K562 (cell line): ENCODE measurements around the gene PRR15. TPM values are rescaled to one million over a fixed set of nuclear protein-coding genes. Genes with fewer than 3 reads are reported as not detected.

Experiments
- ATAC-seq: fragments of 200-7000 bp; cut with Tn5 transposase; 3 replicates; pipeline ENCODE4 v1.9.1; 2020; ENCODE audit warnings: moderate library complexity
- BruUV-seq: library from RNA; stranded (reverse); fragments of 400-500 nt; replicated peaks from 2 replicates; lab custom pipeline; 2021; lab: Mats Ljungman, UMichigan
- CTCF ChIA-PET: fragments of 300-600 bp; formaldehyde crosslinking; extraction: SDS; loops from one replicate; lab custom pipeline; 2021; ENCODE audit warnings: low intra/inter-chr PET ratio; lab: Yijun Ruan, JAX
- POLR2A ChIA-PET: fragments of 300-600, 350-650 bp; sonication (Branson Sonifier 250); formaldehyde crosslinking; extraction: SDS; loops from one replicate; lab custom pipeline; 2021; ENCODE audit warnings: antibody characterized with exemption, inconsistent platforms; lab: Yijun Ruan, JAX
- DNase-seq, 4 experiments: peaks; one replicate each; pipeline versions ENCODE4 v3.0.0 to v3.0.0-alpha.2; 2011 to 2018; ENCODE audit warnings: low spot score in 3 of 4, mixed read lengths in 3 of 4; ENCODE audit errors: extremely low read depth in 1 of 4
- FAIRE-seq: peaks from 2 replicates; lab custom pipeline; 2011; peaks lifted over from hg19 to GRCh38; lab: Jason Lieb, UNC
- H2AFZ ChIP-seq: 2 replicates; pipeline ENCODE4 v1.6.0; 2011; ENCODE audit warnings: low read depth, low read length, control low read depth, inconsistent platforms
- H3K27ac ChIP-seq: fragments of 200-600 bp; 3 replicates; pipeline ENCODE4 v1.8.0; 2011; ENCODE audit warnings: low read depth, mild to moderate bottlenecking, control low read depth, inconsistent platforms, low read length, moderate library complexity, mixed read lengths; ENCODE audit errors: extremely low read depth
- H3K27me3 ChIP-seq, 2 experiments: fragments of 300-600 bp in 1 of 2; 2 replicates in 1 of 2; 3 replicates in 1 of 2; pipeline versions ENCODE4 v1.6.0 to v1.8.0; 2011; ENCODE audit warnings: inconsistent platforms in 2 of 2, low read length in 2 of 2, mild to moderate bottlenecking in 1 of 2, mixed read lengths in 1 of 2, moderate library complexity in 1 of 2; ENCODE audit not compliant: control insufficient read depth in 2 of 2, insufficient read depth in 2 of 2
- H3K36me3 ChIP-seq: fragments of 300-600 bp; 3 replicates; pipeline ENCODE4 v1.8.0; 2011; ENCODE audit warnings: mild to moderate bottlenecking, low read length, inconsistent platforms; ENCODE audit not compliant: control insufficient read depth, insufficient read depth
- H3K4me1 ChIP-seq, 2 experiments: fragments of 200-600 bp in 1 of 2; replicated peaks in 1 of 2; 2 replicates in 1 of 2; 3 replicates in 1 of 2; pipeline versions ENCODE4 v1.5.1 to v1.8.0; 2011; ENCODE audit warnings: inconsistent platforms in 2 of 2, low read length in 2 of 2, mild to moderate bottlenecking in 1 of 2, mixed read lengths in 1 of 2, moderate library complexity in 1 of 2; ENCODE audit not compliant: control insufficient read depth in 2 of 2, insufficient read depth in 2 of 2
- H3K4me2 ChIP-seq: 2 replicates; pipeline ENCODE4 v1.6.1; 2011; ENCODE audit warnings: low read length, control low read depth, inconsistent platforms, mixed read lengths; ENCODE audit not compliant: insufficient read depth
- H3K4me3 ChIP-seq: fragments of 200-600 bp; sonication (generic), shearing (Covaris generic); 2 replicates; pipeline ENCODE4 v1.5.1; 2016; ENCODE audit warnings: control low read depth, inconsistent platforms
- H3K79me2 ChIP-seq: fragments of 200-600 bp; 3 replicates; pipeline ENCODE4 v1.8.0; 2011; ENCODE audit warnings: low read length, inconsistent platforms; ENCODE audit not compliant: control insufficient read depth, insufficient read depth
- H3K9ac ChIP-seq, 2 experiments: 2 replicates each; pipeline versions ENCODE4 v1.6.0 to v1.6.1; 2011; ENCODE audit warnings: low read depth in 2 of 2, low read length in 2 of 2, control low read depth in 1 of 2, inconsistent platforms in 1 of 2, mild to moderate bottlenecking in 1 of 2, mixed read lengths in 1 of 2; ENCODE audit not compliant: insufficient read depth in 1 of 2
- H3K9me1 ChIP-seq: one replicate; pipeline ENCODE4 v1.6.0; 2011; ENCODE audit warnings: inconsistent platforms, mild to moderate bottlenecking, low read length, moderate library complexity; ENCODE audit not compliant: control insufficient read depth, insufficient read depth
- H3K9me3 ChIP-seq: replicated peaks from 2 replicates; pipeline ENCODE4 v1.5.1; 2011; ENCODE audit warnings: low read depth, low read length, inconsistent platforms; ENCODE audit not compliant: control insufficient read depth, insufficient read depth
- H4K20me1 ChIP-seq: replicated peaks from 2 replicates; pipeline ENCODE4 v1.6.1; 2011; ENCODE audit warnings: low read length, inconsistent platforms, mixed read lengths; ENCODE audit not compliant: control insufficient read depth, insufficient read depth
- DIDO1 ChIP-seq: fragments of 450-650 bp; IDR thresholded peaks from 2 replicates; pipeline ENCODE4 v1.6.1; 2016; ENCODE audit warnings: low read depth, missing biosample characterization, missing genetic modification characterization
- MAFF ChIP-seq: IDR thresholded peaks from 2 replicates; pipeline ENCODE4 v1.6.1; 2012; ENCODE audit warnings: low read length, improper control_type of control experiment
- PCBP2 ChIP-seq: fragments of 200-400 bp; formaldehyde crosslinking; IDR thresholded peaks from 2 replicates; pipeline ENCODE4 v1.6.1; 2018; ENCODE audit warnings: low read length, low read depth, mild to moderate bottlenecking, moderate library complexity; ENCODE audit not compliant: poor library complexity, severe bottlenecking
- PML ChIP-seq: IDR thresholded peaks from 2 replicates; pipeline ENCODE4 v1.6.1; 2012; ENCODE audit warnings: low read length, inconsistent platforms
- TCF3 ChIP-seq: sonication (generic); formaldehyde crosslinking; IDR thresholded peaks from 2 replicates; pipeline ENCODE4 v1.4.0; 2020; ENCODE audit warnings: mild to moderate bottlenecking, missing genetic modification reagents
- TRIM24 ChIP-seq, 2 experiments: fragments of 450-650 bp; IDR thresholded peaks; 2 replicates each; pipeline ENCODE4 v1.6.1; 2016
- ZKSCAN1 ChIP-seq: fragments of 150-350 bp; IDR thresholded peaks from 2 replicates; pipeline ENCODE4 v1.6.1; 2016; ENCODE audit warnings: low read depth, low read length
- ZNF584 ChIP-seq: fragments of 200-800 bp; sonication (Bioruptor generic); IDR thresholded peaks from 2 replicates; pipeline ENCODE4 v1.6.1; 2016; ENCODE audit warnings: low read depth, mild to moderate bottlenecking, missing genetic modification characterization, missing compliant biosample characterization
- WGBS: fragments of 100-300 bp; shearing (Covaris generic); methylation state at CpG from one replicate; pipeline ENCODE4 v1.1.6; 2016; ENCODE audit warnings: low coverage, mixed read lengths; ENCODE audit not compliant: insufficient coverage; ENCODE audit errors: missing lambda C conversion rate; 5-methylcytosine and 5-hydroxymethylcytosine counted together
- in situ Hi-C: fragments of 300-500 bp; cut with MboI; formaldehyde crosslinking; loops from 4 replicates; pipeline ENCODE4 v1.15.0; 2018; ENCODE audit warnings: inconsistent platforms, mixed read lengths
- intact Hi-C: fragments of 100-400 bp; cut with micrococcal nuclease; formaldehyde crosslinking; loops from 2 replicates; pipeline ENCODE4 v1.14.2; 2022
- polyA plus RNA-seq, 8 experiments: library from polyadenylated mRNA; depleted of rRNA in 4 of 8; stranded (reverse) in 5 of 8; unstranded in 3 of 8; fragments of >200 nt; fragmentation: Nextera tagmentation in 2 of 8; fragmentation: Illumina TruSeq in 1 of 8; extraction: Ambion mirVana in 2 of 8; extraction: Trizol in 1 of 8; gene quantifications; 2 replicates each; pipeline versions ENCODE4 v1.2.1 to v1.2.3, GENCODE V29; 2011 to 2014; ENCODE audit warnings: inconsistent platforms in 1 of 8, missing spikeins in 1 of 8
- total RNA-seq, 7 experiments: library from RNA; depleted of rRNA in 6 of 7; stranded (reverse); fragments of >200 nt in 6 of 7; fragmentation: Illumina TruSeq in 2 of 7; extraction: Trizol in 2 of 7; gene quantifications; 2 replicates each; pipeline versions ENCODE4 v1.2.1 to v1.2.3, GENCODE V29; 2011 to 2021; ENCODE audit warnings: low replicate concordance in 1 of 7
- TF ChIP-seq, protein P1 (sequence below): fragments of 250-450 bp; sonication (Bioruptor Pico); IDR thresholded peaks from 2 replicates; pipeline ENCODE4 v1.4.0; 2020; ENCODE audit warnings: mild to moderate bottlenecking, moderate library complexity
- TF ChIP-seq, protein P2 (sequence below): fragments of 250-450 bp; sonication (Bioruptor Pico); IDR thresholded peaks from 2 replicates; pipeline ENCODE4 v1.4.0; 2020; ENCODE audit warnings: mild to moderate bottlenecking, moderate library complexity
- TF ChIP-seq, protein P3 (sequence below): sonication (generic); formaldehyde crosslinking; IDR thresholded peaks from 2 replicates; pipeline ENCODE4 v1.4.0; 2020; ENCODE audit warnings: mild to moderate bottlenecking, missing genetic modification reagents

PRR15 gene
- total and polyA plus RNA-seq, 9 of the 15 experiments (the other 6 are each of a cell fraction or from before 2014, with no cell fraction given): not detected

DNA sequence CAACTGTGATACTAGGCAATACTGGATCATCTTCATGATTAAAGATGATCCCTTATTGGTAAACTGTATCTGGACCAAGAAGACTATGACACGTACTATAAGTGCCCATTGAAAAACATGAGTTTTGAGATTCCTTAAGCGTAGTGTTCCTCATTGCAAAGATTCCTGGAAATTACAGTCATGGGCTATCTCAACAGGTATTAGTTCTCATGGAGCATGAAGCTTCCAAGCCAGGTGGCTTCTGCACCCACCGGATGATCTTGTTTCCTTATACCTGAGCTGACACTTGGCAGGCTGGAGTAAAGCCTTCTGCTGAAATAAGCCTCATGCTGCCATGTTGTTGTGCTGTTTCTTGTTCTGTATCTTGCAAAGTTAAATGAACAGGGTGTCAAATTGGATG is 8.6 kb upstream of the PRR15 start (continued):
- TF ChIP-seq, protein P1, sequence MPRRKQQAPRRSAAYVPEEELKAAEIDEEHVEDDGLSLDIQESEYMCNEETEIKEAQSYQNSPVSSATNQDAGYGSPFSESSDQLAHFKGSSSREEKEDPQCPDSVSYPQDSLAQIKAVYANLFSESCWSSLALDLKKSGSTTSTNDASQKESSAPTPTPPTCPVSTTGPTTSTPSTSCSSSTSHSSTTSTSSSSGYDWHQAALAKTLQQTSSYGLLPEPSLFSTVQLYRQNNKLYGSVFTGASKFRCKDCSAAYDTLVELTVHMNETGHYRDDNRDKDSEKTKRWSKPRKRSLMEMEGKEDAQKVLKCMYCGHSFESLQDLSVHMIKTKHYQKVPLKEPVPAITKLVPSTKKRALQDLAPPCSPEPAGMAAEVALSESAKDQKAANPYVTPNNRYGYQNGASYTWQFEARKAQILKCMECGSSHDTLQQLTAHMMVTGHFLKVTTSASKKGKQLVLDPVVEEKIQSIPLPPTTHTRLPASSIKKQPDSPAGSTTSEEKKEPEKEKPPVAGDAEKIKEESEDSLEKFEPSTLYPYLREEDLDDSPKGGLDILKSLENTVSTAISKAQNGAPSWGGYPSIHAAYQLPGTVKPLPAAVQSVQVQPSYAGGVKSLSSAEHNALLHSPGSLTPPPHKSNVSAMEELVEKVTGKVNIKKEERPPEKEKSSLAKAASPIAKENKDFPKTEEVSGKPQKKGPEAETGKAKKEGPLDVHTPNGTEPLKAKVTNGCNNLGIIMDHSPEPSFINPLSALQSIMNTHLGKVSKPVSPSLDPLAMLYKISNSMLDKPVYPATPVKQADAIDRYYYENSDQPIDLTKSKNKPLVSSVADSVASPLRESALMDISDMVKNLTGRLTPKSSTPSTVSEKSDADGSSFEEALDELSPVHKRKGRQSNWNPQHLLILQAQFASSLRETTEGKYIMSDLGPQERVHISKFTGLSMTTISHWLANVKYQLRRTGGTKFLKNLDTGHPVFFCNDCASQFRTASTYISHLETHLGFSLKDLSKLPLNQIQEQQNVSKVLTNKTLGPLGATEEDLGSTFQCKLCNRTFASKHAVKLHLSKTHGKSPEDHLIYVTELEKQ (CRISPR knock-in tag): no peak
- TF ChIP-seq TCF3 (CRISPR knock-in tag) (no peak), TRIM24 (IDR thresholded peaks at IDR 0.05) (no peak), ZNF584 (no peak)

DNA sequence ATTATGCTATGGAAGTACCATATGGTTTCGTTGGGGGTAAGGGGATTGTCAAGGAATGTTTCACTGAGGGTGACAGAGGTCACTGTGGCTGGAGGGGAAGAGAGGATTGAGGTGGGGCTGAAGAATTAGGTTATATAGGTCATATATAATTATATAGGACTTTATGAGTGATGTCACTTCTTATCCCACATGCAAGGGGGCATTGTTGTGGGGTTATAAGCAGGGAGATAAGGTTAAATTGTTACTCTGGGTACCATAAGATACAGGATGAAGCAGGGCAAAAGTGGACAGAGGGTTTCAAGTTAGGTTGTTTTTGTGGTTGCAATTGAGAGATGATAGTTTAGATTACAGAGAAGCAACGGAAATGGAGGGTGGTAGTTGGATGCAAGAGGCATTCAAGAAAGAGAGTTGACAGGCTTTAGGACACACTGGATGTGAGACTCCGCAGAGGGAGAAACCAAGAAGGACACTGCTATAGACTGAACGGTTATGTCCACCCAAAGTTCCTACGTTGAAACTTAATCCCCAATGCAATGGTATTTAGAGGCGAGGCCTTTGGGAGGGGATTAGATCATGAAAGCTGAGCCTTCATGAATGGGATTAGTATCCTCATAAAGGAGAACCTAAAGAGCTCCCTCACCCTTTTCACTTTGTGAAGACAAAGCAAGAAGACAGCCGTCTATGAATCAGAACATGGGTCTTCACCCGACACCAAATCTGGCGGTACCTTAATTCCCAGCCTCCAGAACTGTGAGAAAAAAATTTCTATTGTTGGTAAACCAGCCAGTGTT is 7.0 kb upstream of the PRR15 start:
- no peak overlapping the region for H3K27ac ChIP-seq
- peaks cover 9% of the 10 kb centered on the region in 2 experiments; a peak in 3 of 5 replicates for H3K27me3 ChIP-seq
- H2AFZ ChIP-seq: no peak overlapping the region
- H3K79me2 ChIP-seq: no peaks in the 10 kb centered on the region
- no peaks in the 10 kb centered on the region; a peak in 2 of 5 replicates for H3K4me1 ChIP-seq
- intact Hi-C loops (no loop called here), in situ Hi-C loops (no loop called here)
- WGBS: 15% methylated on average over 9 of the region's 9 CpGs
- CTCF ChIA-PET: no interaction called here
- H3K4me2 ChIP-seq: no peak overlapping the region
- DNase-seq (peak in 1 of 4 experiments; percentile 7), FAIRE-seq (no peak), ATAC-seq (0 out of 3 replicates have a peak, but pooled peaks have one; percentile 44)
- H3K9ac ChIP-seq: no peak overlapping the region
- H3K4me3 ChIP-seq: no peak overlapping the region
- POLR2A ChIA-PET: no interaction called here
- H3K36me3 ChIP-seq: no peaks in the 10 kb centered on the region
- no TSS peak for BruUV-seq
- no peaks in the 10 kb centered on the region for H4K20me1 ChIP-seq
- no peaks in the 10 kb centered on the region for H3K9me1 ChIP-seq
- H3K9me3 ChIP-seq: no peaks in the 10 kb centered on the region
- TF ChIP-seq, protein P2, sequence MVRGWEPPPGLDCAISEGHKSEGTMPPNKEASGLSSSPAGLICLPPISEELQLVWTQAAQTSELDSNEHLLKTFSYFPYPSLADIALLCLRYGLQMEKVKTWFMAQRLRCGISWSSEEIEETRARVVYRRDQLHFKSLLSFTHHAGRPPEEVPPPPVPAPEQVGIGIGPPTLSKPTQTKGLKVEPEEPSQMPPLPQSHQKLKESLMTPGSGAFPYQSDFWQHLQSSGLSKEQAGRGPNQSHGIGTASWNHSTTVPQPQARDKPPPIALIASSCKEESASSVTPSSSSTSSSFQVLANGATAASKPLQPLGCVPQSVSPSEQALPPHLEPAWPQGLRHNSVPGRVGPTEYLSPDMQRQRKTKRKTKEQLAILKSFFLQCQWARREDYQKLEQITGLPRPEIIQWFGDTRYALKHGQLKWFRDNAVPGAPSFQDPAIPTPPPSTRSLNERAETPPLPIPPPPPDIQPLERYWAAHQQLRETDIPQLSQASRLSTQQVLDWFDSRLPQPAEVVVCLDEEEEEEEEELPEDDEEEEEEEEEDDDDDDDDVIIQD (CRISPR knock-in tag): no peak
- TF ChIP-seq PML (no peak), ZKSCAN1 (no peak), MAFF (no peak), PCBP2 (no peak), DIDO1 (tag) (no peak)
- TF ChIP-seq, protein P3, sequence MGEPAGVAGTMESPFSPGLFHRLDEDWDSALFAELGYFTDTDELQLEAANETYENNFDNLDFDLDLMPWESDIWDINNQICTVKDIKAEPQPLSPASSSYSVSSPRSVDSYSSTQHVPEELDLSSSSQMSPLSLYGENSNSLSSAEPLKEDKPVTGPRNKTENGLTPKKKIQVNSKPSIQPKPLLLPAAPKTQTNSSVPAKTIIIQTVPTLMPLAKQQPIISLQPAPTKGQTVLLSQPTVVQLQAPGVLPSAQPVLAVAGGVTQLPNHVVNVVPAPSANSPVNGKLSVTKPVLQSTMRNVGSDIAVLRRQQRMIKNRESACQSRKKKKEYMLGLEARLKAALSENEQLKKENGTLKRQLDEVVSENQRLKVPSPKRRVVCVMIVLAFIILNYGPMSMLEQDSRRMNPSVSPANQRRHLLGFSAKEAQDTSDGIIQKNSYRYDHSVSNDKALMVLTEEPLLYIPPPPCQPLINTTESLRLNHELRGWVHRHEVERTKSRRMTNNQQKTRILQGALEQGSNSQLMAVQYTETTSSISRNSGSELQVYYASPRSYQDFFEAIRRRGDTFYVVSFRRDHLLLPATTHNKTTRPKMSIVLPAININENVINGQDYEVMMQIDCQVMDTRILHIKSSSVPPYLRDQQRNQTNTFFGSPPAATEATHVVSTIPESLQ: no peak
